PC-9 (cell line): ENCODE results near the gene CCDC69. TPM values are rescaled to one million over a fixed set of nuclear protein-coding genes. Genes with fewer than 3 reads are reported as not detected.

Experiments
- BruUV-seq: library from RNA; stranded (reverse); fragments of 400-500 nt; replicated peaks from 2 replicates; lab custom pipeline; 2021; lab: Mats Ljungman, UMichigan
- CTCF ChIA-PET: fragments of 300-600 bp; sonication (Branson Sonifier 250); formaldehyde crosslinking; loops from one replicate; lab custom pipeline; 2022; ENCODE audit warnings: antibody characterized with exemption; lab: Charles Lee
- POLR2A ChIA-PET: fragments of 300-600 bp; sonication (Branson Sonifier 250); formaldehyde crosslinking; loops from one replicate; lab custom pipeline; 2022; ENCODE audit warnings: antibody characterized with exemption; ENCODE audit not compliant: unreplicated experiment; lab: Charles Lee
- DNase-seq, 2 experiments: peaks; one replicate each; pipeline versions ENCODE4 v3.0.0 to v3.0.0-alpha.2; 2015 to 2022; ENCODE audit warnings: mixed read lengths in 1 of 2
- H2AFZ ChIP-seq: fragments of 200-600 bp; sonication (generic); 2 replicates; pipeline ENCODE4 v1.8.1; 2017; ENCODE audit warnings: antibody characterized with exemption
- H3F3A ChIP-seq: fragments of 200-600 bp; sonication (generic); 2 replicates; pipeline ENCODE4 v1.8.1; 2017; ENCODE audit warnings: antibody characterized with exemption, mild to moderate bottlenecking, low read depth; ENCODE audit not compliant: insufficient read depth
- H3K27ac ChIP-seq: fragments of 200-600 bp; sonication (generic); 2 replicates; pipeline ENCODE4 v1.6.1; 2016; ENCODE audit warnings: mixed run types
- H3K27me3 ChIP-seq: fragments of 200-600 bp; sonication (generic); 2 replicates; pipeline ENCODE4 v1.6.1; 2016; ENCODE audit warnings: low read depth, mixed run types; ENCODE audit not compliant: insufficient read depth
- H3K36me3 ChIP-seq: fragments of 200-600 bp; sonication (generic); 2 replicates; pipeline ENCODE4 v1.6.1; 2016; ENCODE audit warnings: low read depth, mixed run types
- H3K4me1 ChIP-seq: fragments of 200-600 bp; sonication (generic); replicated peaks from 2 replicates; pipeline ENCODE4 v1.6.1; 2016; ENCODE audit warnings: mixed run types; ENCODE audit not compliant: insufficient read depth
- H3K4me2 ChIP-seq: fragments of 200-600 bp; sonication (generic); 2 replicates; pipeline ENCODE4 v1.6.1; 2017; ENCODE audit warnings: mixed run types
- H3K4me3 ChIP-seq: fragments of 200-600 bp; sonication (generic); 2 replicates; pipeline ENCODE4 v1.6.1; 2016; ENCODE audit warnings: mixed run types
- H3K79me2 ChIP-seq: fragments of 200-600 bp; sonication (generic); 2 replicates; pipeline ENCODE4 v1.6.1; 2017; ENCODE audit warnings: low read depth, mixed run types
- H3K9me2 ChIP-seq: fragments of 200-600 bp; sonication (generic); 2 replicates; pipeline ENCODE4 v1.8.1; 2017; ENCODE audit warnings: mild to moderate bottlenecking; ENCODE audit not compliant: insufficient read depth
- H3K9me3 ChIP-seq: fragments of 200-600 bp; sonication (generic); 2 replicates; pipeline ENCODE4 v1.8.1; 2016; ENCODE audit warnings: low read depth; ENCODE audit not compliant: insufficient read depth
- H4K20me1 ChIP-seq: fragments of 200-600 bp; sonication (generic); 2 replicates; pipeline ENCODE4 v1.8.1; 2017; ENCODE audit not compliant: insufficient read depth
- CTCF ChIP-seq: fragments of 200-600 bp; sonication (generic); conservative IDR thresholded peaks from 2 replicates; pipeline ENCODE4 v1.6.1; 2017; ENCODE audit warnings: mixed run types, antibody characterized with exemption, mild to moderate bottlenecking, moderate library complexity
- EZH2 ChIP-seq: fragments of 200-600 bp; sonication (generic); IDR thresholded peaks from 2 replicates; pipeline ENCODE4 v1.8.0; 2017; ENCODE audit warnings: antibody characterized with exemption, low read depth
- intact Hi-C: fragments of 100-400 bp; cut with micrococcal nuclease; formaldehyde crosslinking; loops from one replicate; pipeline ENCODE4 v1.10.0; 2022; ENCODE audit not compliant: unreplicated experiment
- total RNA-seq: library from RNA; stranded (reverse); gene quantifications from 2 replicates; pipeline ENCODE4 v1.2.3, GENCODE V29; 2021

CCDC69 gene
- total RNA-seq, 1 experiment from 2014 or later, result 0.50 TPM

DNA sequence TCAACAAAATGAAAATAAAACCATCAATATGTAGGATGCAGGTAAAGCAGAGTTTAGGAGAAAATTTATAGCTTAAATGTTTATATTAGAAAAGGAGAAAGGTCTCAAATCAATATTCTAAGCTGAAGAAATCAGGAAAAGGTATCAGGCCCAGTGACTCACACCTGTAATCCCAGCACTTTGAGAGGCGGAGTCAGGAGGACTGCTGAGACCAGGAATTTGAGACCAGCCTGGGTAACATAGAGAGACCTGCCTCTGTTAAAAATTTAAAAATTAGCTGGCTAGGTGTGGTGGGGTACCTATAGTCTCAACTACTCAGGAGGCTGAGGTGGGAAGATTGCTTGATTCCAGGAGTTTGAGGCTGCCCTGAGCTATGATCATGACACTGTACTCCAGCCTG is 32.2 kb downstream of the CCDC69 start:
- TF ChIP-seq CTCF (no peak), EZH2 (no peak)
- H3K27me3 ChIP-seq, result no peaks in the 10 kb centered on the region
- intact Hi-C loops, result no loop called here
- no peaks in the 10 kb centered on the region for H3F3A ChIP-seq
- H2AFZ ChIP-seq, result no peak overlapping the region
- no peaks in the 10 kb centered on the region for H3K79me2 ChIP-seq
- ChIA-PET POLR2A (no interaction called here), CTCF (interaction anchor here (0.6 kb wide), 1 partner anchor 193 kb away, joined by 6 read pairs; no protein-coding TSS in a partner anchor)
- no peaks in the 10 kb centered on the region for H3K36me3 ChIP-seq
- H3K4me1 ChIP-seq, result 0 out of 2 replicates have a peak, but pooled peaks cover 4% of the 10 kb centered on the region
- H3K4me2 ChIP-seq, result no peak overlapping the region
- H3K9me2 ChIP-seq, result no peaks in the 10 kb centered on the region
- no peak overlapping the region for H3K27ac ChIP-seq
- DNase-seq, result no peak
- H3K9me3 ChIP-seq, result no peaks in the 10 kb centered on the region
- H3K4me3 ChIP-seq, result no peak overlapping the region
- no TSS peak for BruUV-seq
- no peaks in the 10 kb centered on the region for H4K20me1 ChIP-seq

DNA sequence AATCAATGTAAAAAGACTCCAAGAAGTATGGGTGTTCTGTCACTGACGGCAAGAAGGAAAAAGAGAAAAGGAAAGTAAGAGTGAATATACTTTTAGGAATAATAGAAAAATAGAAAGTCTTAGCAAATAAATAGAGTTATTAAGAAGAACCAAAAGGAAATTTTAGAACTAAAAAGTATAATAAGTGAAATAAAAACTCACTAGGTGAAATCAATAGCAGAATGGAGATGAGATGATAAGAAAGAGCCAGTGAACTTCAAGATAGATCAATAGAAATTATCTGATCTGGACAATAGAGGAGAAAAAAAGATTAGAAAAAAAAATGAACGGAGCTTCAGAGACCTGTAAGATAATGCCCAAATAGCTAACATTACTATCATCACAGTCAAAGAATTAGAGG is 34.7 kb downstream of the CCDC69 start:
- BruUV-seq, result no TSS peak
- DNase-seq, result no peak
- no peaks in the 10 kb centered on the region for H3F3A ChIP-seq
- CTCF ChIA-PET, result no interaction called here
- H3K4me2 ChIP-seq, result no peak overlapping the region
- H3K27me3 ChIP-seq, result no peaks in the 10 kb centered on the region
- H3K36me3 ChIP-seq, result no peaks in the 10 kb centered on the region
- POLR2A ChIA-PET, result interaction anchor here (0.6 kb wide), 1 partner anchor 147 kb away, joined by 4 read pairs; no protein-coding TSS in a partner anchor
- intact Hi-C loops, result no loop called here
- no peaks in the 10 kb centered on the region for H4K20me1 ChIP-seq
- H3K9me3 ChIP-seq, result no peaks in the 10 kb centered on the region
- TF ChIP-seq EZH2 (no peak), CTCF (no peak)
- H3K4me3 ChIP-seq, result no peak overlapping the region
- H2AFZ ChIP-seq, result no peak overlapping the region
- no peaks in the 10 kb centered on the region for H3K79me2 ChIP-seq
- H3K4me1 ChIP-seq, result no peaks in the 10 kb centered on the region
- H3K27ac ChIP-seq, result no peak overlapping the region
- H3K9me2 ChIP-seq, result no peaks in the 10 kb centered on the region

GRCh38 chr5:151186538-151186937 is 37.4 kb downstream of the CCDC69 start:
- Histone ChIP-seq H3K9me2 (no peaks in the 10 kb centered on the region), H4K20me1 (no peaks in the 10 kb centered on the region), H3K27me3 (no peaks in the 10 kb centered on the region), H2AFZ (no peak overlapping the region), H3F3A (no peaks in the 10 kb centered on the region), H3K4me1 (no peaks in the 10 kb centered on the region), H3K79me2 (no peaks in the 10 kb centered on the region), H3K36me3 (no peaks in the 10 kb centered on the region), H3K27ac (no peak overlapping the region), H3K4me2 (no peak overlapping the region), H3K4me3 (no peak overlapping the region), H3K9me3 (no peaks in the 10 kb centered on the region)
- TF ChIP-seq EZH2, result no peak
- no peak for TF ChIP-seq CTCF
- intact Hi-C loops, result no loop called here
- ChIA-PET CTCF (no interaction called here), POLR2A (no interaction called here)
- BruUV-seq, result no TSS peak
- no peak for DNase-seq
